T-helper 1 cell treated with Interleukin-12 subunit alpha and Interleukin-12 subunit beta and Interleukin-4 antibody, amounts not matched to agents 30 μg/mL and 1 μg/mL, for 36 hours (primary cell): ENCODE measurements around the gene NOD1.
"Not testable (repeated sequence)": the region's sequence is repeated elsewhere in the genome, so short reads cannot be mapped to it uniquely, and the experiment has no call there.

Experiments
- H3K27ac Mint-ChIP-seq: one replicate; pipeline ENCODE4 v1.8.0; 2021; ENCODE audit warnings: mild to moderate bottlenecking, mixed read lengths
- H3K27me3 Mint-ChIP-seq: one replicate; pipeline ENCODE4 v1.8.0; 2021; ENCODE audit warnings: low read depth, mixed read lengths
- H3K36me3 Mint-ChIP-seq: one replicate; pipeline ENCODE4 v1.8.0; 2021; ENCODE audit warnings: low read depth, mixed read lengths
- H3K4me1 Mint-ChIP-seq: one replicate; pipeline ENCODE4 v1.8.0; 2021; ENCODE audit warnings: low read depth, mixed read lengths
- H3K4me3 Mint-ChIP-seq: one replicate; pipeline ENCODE4 v1.8.0; 2021; ENCODE audit warnings: mild to moderate bottlenecking, moderate library complexity, mixed read lengths
- H3K9me3 Mint-ChIP-seq: one replicate; pipeline ENCODE4 v1.8.0; 2021; ENCODE audit warnings: mixed read lengths

The NOD1 gene

DNA sequence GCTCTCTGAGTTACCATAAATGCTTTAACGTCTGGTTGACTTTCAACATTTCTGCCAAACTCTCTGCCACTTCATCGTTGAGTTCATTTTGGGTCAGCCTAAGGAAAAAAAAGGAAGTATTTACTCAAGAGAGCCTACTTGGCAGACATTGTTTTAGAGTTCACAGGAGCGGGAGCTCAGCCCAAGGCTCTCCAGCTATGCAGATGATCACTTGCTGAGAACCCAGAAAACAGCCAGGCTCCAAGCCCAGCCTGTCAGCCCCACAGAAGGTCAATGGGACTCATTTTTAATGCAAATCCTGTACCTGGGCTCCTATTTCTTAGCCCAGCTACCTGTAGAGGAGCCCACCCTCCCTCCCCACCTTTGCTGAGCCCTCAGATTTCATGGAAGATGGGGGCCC is 45.5 kb downstream of the NOD1 start:
- Mint-ChIP-seq H3K9me3 (no peaks in the 10 kb centered on the region), H3K4me3 (no peak overlapping the region), H3K27me3 (no peaks in the 10 kb centered on the region), H3K27ac (no peak overlapping the region), H3K4me1 (peaks cover 8% of the 10 kb centered on the region), H3K36me3 (peaks cover 38% of the 10 kb centered on the region)

- Mint-ChIP-seq H3K4me3 (no peak overlapping the region), H3K36me3 (peaks cover 42% of the 10 kb centered on the region), H3K4me1 (peaks cover 8% of the 10 kb centered on the region), H3K9me3 (no peaks in the 10 kb centered on the region), H3K27ac (no peak overlapping the region), H3K27me3 (no peaks in the 10 kb centered on the region)
Measured at GRCh38 chr7:30430777-30431176, 47.8 kb downstream of the NOD1 start.

GRCh38 chr7:30430276-30430675 is 48.3 kb downstream of the NOD1 start:
- H3K27ac Mint-ChIP-seq: no peak overlapping the region
- H3K4me1 Mint-ChIP-seq: peaks cover 8% of the 10 kb centered on the region
- no peak overlapping the region for H3K4me3 Mint-ChIP-seq
- H3K9me3 Mint-ChIP-seq: no peaks in the 10 kb centered on the region
- H3K36me3 Mint-ChIP-seq: peaks cover 42% of the 10 kb centered on the region
- H3K27me3 Mint-ChIP-seq: no peaks in the 10 kb centered on the region

DNA sequence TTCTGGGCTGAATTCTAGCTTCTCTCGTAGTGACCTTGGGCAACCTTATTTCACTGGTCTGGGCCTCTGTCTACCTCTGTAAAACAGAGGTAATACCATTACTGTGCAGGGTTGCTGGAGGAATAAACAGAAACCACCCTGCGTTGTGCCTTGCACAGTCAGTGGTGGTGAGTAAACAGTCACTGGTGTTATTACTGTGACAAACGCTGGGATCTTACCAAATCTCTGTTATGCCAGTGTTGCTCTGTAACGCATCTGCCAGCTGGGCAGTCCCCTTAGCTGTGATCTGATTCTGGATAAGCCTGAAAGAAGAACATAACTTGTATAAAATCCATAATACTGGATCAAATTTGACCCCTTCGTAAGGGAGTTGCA is 49.4 kb downstream of the NOD1 start:
- H3K27ac Mint-ChIP-seq: no peak overlapping the region
- no peaks in the 10 kb centered on the region for H3K9me3 Mint-ChIP-seq
- no peak overlapping the region for H3K4me3 Mint-ChIP-seq
- H3K4me1 Mint-ChIP-seq: peaks cover 5% of the 10 kb centered on the region
- peaks cover 39% of the 10 kb centered on the region for H3K36me3 Mint-ChIP-seq
- no peaks in the 10 kb centered on the region for H3K27me3 Mint-ChIP-seq

DNA sequence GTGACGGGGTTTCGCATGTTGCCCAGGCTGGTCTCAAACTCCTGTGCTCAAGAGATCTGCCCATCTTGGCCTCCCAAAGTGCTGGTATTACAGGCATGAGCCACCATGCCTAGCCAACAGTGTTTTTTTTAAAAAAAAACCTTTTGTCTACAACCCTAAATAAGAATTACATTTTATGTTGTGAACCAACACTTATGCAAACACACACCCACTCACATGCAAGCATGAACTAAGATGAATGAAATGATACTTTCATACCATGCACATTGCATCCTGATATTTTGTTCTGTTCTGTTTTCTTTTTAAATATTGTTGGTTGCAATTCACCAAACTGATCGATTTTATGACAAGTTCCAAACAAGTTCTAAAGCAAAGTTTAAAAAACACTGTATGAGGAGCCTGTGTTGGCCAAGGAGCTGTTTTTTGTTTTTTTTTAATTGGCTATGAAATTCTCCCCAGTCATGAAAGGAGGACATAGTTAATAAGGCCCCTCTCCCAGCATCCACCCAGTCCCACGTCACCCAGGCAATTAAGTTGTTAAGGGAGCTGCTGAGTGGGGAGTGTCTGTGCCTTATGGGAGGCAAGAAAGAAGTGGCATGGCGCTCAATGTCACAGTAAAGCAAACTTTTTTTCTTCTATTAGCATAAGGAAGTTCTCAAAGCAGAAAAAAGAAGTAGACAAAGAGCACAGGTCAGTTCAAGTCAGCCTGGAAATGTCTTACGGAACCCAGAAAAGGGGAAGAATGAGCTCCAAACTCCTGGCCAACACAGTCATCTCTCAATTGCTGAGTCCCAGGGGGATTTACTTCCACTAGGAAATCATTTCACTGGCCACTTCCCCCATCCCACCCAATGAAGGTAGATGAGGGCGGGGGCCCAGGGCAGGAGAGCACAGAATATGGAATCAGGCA is 50.1 kb downstream of the NOD1 start:
- Mint-ChIP-seq H3K4me3 (no peak overlapping the region), H3K27ac (no peak overlapping the region), H3K27me3 (no peaks in the 10 kb centered on the region), H3K4me1 (peaks cover 5% of the 10 kb centered on the region), H3K36me3 (peaks cover 34% of the 10 kb centered on the region), H3K9me3 (no peaks in the 10 kb centered on the region)

DNA sequence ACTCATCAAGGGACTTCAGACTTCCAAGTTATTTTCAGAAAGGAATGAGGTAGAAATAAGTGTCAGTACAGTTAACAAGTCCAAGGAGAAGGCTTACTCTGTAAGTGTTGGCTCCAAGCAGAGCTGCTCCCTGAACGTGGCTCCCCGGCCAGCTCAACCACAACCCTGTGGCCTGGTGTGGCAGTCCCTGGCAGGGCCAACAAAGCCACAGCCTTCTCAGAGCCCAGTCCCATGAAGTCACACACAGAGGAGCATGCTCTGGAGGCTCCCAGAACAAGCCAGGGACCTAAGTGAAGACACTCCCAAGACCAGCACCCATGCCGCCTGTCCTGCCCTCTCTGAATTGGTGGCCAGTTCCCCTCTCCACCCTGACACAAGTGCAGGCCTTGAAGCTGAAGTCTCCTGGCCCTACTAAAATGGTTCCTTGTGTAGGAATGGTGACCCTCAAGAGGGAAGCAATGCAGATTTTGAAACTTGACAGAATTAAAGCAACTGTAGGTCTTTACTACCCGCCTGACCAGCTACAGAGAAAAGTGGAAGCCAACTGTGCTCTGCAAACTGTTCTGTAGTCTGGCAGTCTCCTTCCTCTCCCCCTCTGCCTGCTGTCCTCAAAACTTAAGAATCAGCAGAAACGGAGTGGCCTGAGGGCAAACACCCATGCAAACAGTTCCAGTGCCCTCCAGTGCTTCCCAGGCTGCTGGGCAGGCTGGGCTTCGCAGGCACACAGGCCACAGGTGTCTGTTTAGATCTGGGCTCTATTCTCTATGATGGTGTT is 51.1 kb downstream of the NOD1 start:
- Mint-ChIP-seq H3K27ac (no peak overlapping the region), H3K9me3 (no peaks in the 10 kb centered on the region), H3K27me3 (no peaks in the 10 kb centered on the region), H3K36me3 (peaks cover 33% of the 10 kb centered on the region), H3K4me3 (no peak overlapping the region), H3K4me1 (peaks cover 5% of the 10 kb centered on the region)

DNA sequence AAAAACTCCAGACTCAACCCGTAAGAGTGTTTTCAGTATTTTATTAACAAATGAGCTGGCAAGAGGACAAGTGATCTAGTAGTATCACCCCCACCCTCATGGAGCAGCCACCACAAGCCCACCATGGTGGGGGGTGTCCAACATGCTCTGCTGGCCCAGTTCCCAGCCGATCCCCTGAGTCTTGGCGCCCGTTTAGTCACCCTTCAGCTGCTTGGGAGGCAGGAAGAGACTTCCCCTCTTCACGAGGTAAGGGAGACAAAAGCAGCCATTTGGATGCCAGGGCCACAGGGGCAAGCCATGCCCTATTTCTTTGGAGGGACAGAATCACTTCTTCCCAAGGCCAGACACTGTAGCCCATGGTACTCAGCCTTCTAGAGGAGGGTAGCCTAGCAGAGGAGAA is 54.1 kb downstream of the NOD1 start:
- H3K36me3 Mint-ChIP-seq: peaks cover 25% of the 10 kb centered on the region
- H3K27me3 Mint-ChIP-seq: no peaks in the 10 kb centered on the region
- no peak overlapping the region for H3K27ac Mint-ChIP-seq
- H3K9me3 Mint-ChIP-seq: no peaks in the 10 kb centered on the region
- H3K4me1 Mint-ChIP-seq: no peaks in the 10 kb centered on the region
- H3K4me3 Mint-ChIP-seq: no peak overlapping the region

DNA sequence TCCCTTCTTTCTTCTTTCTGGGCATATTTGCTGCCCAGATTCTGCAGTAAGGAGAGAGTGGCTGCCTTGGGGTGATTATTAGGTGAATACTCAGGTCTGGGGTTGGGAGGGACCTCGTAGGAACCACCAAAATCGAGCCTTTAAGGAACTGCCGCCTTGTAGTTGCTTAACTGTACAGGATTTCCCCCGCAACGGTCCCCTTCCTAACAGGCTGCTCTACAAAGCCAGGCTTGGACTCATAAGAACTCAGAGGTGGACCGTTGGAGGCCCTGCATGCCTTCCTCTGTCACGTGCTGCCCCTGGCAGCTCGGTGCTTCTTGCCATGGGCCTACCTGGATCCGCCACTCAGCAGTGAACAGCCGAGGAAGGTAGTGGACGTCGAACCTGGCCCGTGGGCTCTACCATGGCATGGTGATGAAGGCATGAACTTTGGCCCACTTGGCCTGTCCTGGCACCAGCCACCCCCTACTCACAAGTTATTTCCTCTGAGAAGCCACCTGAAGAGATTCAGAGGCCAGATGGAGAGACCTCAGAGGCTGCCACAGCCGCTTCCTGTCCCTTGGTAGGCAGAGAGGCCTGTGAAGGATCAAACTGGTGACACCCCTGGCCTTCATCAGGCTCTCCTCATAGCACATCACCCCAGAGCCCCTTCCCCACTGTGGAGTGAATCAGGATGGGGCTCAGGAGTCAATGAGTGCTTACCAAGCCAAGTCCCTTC is 54.6 kb downstream of the NOD1 start:
- peaks cover 21% of the 10 kb centered on the region for H3K36me3 Mint-ChIP-seq
- no peak overlapping the region for H3K4me3 Mint-ChIP-seq
- no peak overlapping the region for H3K27ac Mint-ChIP-seq
- H3K9me3 Mint-ChIP-seq: no peaks in the 10 kb centered on the region
- no peaks in the 10 kb centered on the region for H3K27me3 Mint-ChIP-seq
- H3K4me1 Mint-ChIP-seq: no peaks in the 10 kb centered on the region

GRCh38 chr7:30422922-30423321 is 55.7 kb downstream of the NOD1 start:
- Mint-ChIP-seq H3K36me3 (peaks cover 20% of the 10 kb centered on the region), H3K27ac (no peak overlapping the region), H3K4me1 (no peaks in the 10 kb centered on the region)

GRCh38 chr7:30421647-30422196 is 56.9 kb downstream of the NOD1 start:
- no peaks in the 10 kb centered on the region for H3K4me1 Mint-ChIP-seq
- peaks cover 18% of the 10 kb centered on the region for H3K36me3 Mint-ChIP-seq
- H3K4me3 Mint-ChIP-seq: no peak overlapping the region
- H3K27ac Mint-ChIP-seq: no peak overlapping the region
- H3K9me3 Mint-ChIP-seq: no peaks in the 10 kb centered on the region
- H3K27me3 Mint-ChIP-seq: no peaks in the 10 kb centered on the region

More at GRCh38 chr7:30422922-30423321, 55.7 kb downstream of the NOD1 start:
- Mint-ChIP-seq H3K4me3 (no peak overlapping the region), H3K27me3 (no peaks in the 10 kb centered on the region), H3K9me3 (no peaks in the 10 kb centered on the region)

GRCh38 chr7:30420662-30421061 is 57.9 kb downstream of the NOD1 start:
- H3K27ac Mint-ChIP-seq: no peak overlapping the region

DNA sequence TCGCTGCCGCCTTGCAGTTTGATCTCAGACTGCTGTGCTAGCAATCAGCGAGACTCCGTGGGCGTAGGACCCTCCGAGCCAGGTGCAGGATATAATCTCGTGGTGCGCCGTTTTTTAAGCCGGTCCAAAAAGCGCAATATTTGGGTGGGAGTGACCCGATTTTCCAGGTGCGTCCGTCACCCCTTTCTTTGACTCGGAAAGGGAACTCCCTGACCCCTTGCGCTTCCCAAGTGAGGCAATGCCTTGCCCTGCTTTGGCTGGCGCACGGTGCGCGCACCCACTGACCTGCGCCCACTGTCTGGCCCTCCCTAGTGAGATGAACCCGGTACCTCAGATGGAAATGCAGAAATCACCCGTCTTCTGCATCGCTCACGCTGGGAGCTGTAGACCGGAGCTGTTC is 58.5 kb downstream of the NOD1 start:
- not testable (repeated sequence) for H3K9me3 Mint-ChIP-seq, H3K4me3 Mint-ChIP-seq, H3K27ac Mint-ChIP-seq, H3K27me3 Mint-ChIP-seq, H3K4me1 Mint-ChIP-seq, H3K36me3 Mint-ChIP-seq

More at GRCh38 chr7:30420662-30421061, 57.9 kb downstream of the NOD1 start:
- Mint-ChIP-seq H3K27me3 (no peaks in the 10 kb centered on the region), H3K9me3 (no peaks in the 10 kb centered on the region), H3K4me1 (no peaks in the 10 kb centered on the region), H3K4me3 (no peak overlapping the region), H3K36me3 (peaks cover 9% of the 10 kb centered on the region)

DNA sequence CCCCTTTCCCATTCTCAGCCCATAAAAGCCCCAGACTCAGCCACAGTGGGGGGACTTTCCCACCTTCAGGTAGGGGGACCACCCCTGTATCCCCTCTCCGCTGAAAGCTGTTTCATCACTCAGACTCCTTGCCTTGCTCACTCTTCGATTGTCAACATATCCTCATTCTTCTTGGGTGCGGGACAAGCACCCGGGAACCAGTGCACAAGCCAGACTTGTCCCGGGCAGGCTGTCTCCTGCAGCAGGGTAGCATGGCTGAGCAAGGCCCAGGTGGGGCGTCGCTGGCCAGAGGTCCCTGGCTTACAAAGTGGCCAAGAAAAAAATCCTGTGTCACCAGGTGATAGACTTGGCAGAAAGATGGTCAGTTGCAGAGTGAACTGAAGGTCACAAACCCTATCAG is 64.7 kb downstream of the NOD1 start:
- Mint-ChIP-seq H3K4me3 (no peak overlapping the region), H3K36me3 (no peaks in the 10 kb centered on the region), H3K27ac (no peak overlapping the region), H3K4me1 (no peaks in the 10 kb centered on the region), H3K9me3 (peaks cover 10% of the 10 kb centered on the region), H3K27me3 (no peaks in the 10 kb centered on the region)

DNA sequence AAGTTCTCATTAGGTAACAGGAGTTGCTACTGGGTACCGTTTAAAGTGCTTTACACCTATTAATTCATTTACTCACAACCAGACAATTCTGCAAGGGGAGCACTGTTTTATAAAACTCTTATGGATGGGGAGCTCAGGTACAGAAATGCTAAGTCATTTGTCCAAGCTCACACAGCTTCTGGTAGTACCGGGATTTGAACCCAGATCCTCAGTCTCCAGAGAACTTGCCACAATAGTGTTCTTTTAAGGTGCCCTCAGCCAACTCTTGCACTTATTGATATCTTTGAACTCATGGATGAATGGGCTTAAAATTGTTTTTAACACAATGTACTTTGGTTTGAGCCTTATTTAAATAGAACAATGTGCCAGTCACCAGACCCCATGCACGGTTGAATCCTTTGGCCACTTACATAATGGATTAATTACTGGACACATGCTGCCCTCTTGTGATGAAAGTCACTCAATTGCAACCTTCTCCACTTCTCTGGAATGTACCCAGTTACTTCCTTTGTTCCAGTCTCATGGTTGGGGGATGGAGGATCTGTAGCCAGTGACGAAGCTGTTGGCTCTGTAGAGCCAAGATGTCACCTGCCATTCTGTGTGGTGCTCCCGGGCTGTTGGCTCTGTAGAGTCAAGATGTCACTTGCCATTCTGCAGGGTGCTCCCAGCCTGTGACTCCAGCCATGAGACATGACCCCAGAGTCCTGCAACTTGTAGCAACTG is 65.6 kb downstream of the NOD1 start:
- Mint-ChIP-seq H3K36me3 (no peaks in the 10 kb centered on the region), H3K4me1 (no peaks in the 10 kb centered on the region), H3K9me3 (peaks cover 10% of the 10 kb centered on the region), H3K4me3 (no peak overlapping the region), H3K27ac (no peak overlapping the region), H3K27me3 (no peaks in the 10 kb centered on the region)
